AG09319 (cell line): ENCODE measurements around the gene CCDC137.

Experiments used
- DNase-seq: peaks from one replicate; pipeline ENCODE4 v3.0.0-alpha.2; 2010; ENCODE audit warnings: low read depth; ENCODE audit errors: extremely low read depth
- TF ChIP-seq, protein P1 (sequence below): IDR thresholded peaks from 2 replicates; pipeline ENCODE4 v1.5.1; 2011; ENCODE audit warnings: low read depth, mild to moderate bottlenecking, inconsistent platforms, low read length, moderate library complexity

The CCDC137 gene

DNA sequence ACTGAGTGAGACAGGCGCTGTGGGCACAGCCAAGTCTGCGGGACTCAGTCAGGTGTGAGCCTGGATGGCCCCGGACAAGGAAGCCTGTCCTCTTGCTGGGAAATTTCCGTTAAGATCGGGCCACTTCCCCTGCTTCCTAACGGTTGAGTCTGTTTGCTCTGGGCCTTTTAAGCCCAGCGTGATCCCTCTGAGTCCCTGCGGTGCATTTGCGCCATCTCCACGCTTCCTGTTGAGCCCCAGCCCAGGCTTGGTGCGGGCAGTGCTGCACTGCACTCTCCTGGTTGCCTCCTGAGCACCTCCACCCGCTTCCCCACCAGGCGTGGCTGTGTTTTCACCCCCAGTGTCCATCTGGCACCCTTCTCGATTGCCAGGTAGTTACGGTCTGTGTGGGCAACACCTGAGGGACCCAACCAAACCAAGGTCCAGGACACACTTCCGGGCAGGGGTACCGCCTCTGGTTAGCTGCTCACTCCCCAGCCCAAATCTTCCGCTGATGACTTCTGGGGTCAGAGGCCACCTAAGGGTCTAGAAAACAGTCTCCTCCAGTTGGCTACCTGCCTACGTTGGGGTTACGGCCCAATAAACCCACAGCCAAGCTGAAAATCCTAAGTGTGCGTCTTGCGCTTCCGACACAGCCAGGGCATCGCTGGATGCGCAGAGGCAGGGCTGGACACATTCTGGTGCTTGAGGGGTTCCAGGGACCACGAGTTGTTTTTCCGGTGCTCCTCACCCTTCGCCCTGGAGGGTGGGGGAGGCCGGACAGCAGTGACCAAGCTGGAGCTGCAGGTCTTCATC, 44.2 kb downstream of the CCDC137 start:
- DNase-seq, result no peak
- TF ChIP-seq, protein P1, sequence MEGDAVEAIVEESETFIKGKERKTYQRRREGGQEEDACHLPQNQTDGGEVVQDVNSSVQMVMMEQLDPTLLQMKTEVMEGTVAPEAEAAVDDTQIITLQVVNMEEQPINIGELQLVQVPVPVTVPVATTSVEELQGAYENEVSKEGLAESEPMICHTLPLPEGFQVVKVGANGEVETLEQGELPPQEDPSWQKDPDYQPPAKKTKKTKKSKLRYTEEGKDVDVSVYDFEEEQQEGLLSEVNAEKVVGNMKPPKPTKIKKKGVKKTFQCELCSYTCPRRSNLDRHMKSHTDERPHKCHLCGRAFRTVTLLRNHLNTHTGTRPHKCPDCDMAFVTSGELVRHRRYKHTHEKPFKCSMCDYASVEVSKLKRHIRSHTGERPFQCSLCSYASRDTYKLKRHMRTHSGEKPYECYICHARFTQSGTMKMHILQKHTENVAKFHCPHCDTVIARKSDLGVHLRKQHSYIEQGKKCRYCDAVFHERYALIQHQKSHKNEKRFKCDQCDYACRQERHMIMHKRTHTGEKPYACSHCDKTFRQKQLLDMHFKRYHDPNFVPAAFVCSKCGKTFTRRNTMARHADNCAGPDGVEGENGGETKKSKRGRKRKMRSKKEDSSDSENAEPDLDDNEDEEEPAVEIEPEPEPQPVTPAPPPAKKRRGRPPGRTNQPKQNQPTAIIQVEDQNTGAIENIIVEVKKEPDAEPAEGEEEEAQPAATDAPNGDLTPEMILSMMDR, result no peak

DNA sequence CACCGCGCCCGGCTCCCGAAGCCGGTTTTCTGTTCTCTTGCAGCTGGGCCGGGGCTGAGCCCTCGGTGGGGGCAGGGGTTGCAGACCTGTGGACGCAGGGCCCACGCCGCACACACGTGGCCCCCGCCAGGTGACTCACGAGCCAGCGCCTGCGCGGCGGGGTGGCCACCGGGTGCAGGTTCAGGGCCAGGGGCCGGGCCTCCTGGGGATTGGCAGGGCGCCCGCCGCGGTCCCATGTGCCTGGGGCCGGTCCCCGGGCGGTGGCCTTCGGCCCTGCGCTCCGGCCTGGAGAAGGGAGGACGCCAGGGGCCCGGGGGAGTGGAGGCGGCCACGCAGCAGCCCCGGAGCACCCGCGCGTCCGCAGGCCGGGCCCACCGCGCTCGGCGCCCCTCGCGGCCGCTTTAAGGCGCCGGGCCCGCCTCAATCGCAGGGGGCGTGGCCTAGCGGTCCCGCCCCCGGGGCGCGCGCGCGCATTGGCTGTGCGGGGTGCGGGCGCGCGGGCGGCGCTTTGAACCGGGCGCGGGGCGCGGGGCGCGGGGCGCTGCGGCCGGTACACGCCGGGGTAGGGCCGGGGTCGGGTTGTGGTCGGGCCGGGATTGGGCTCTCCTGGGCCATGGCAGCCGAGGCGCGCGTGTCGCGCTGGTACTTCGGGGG, 45.4 kb downstream of the CCDC137 start, which contains the start of gene SLC25A10:
Gene SLC25A10 (plus strand): TSS at position 471 of the 654 bp plus-strand sequence. CDS start 143 bp downstream, at position 614.
- TF ChIP-seq, protein P1, result no peak
- DNase-seq, result no peak

GRCh38 chr17:81712468-81713003, 46.0 kb downstream of the CCDC137 start:
- no peak for DNase-seq
- TF ChIP-seq, protein P1, result no peak; the same call in 1 of the 2 replicates

DNA sequence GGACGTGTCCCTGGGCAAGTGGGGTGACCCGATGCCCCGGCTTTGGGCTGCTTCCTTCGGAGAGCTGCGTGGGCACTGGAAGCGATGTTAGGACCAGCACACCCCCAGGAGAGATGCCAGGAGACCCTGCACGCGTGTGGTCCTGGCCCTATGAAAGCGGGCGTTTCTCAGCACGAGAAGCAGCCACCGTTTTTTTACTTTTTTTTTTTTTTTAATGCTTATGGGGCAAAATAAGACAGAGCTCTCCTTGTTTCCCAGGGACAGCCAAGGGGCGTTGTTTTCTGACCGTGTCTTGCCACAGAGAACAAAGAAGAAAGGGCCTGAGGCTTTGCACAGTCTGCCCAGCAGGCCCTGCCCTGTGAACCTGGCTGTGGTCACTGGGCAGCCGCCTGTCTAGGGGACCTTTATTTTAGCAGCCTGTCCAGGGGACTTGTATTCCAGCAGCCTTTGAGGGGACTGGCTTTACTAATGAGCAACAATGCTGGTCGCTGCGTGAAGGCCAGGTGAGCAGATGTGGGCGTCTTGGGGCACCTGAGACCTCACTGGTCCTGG, 46.5 kb downstream of the CCDC137 start:
- DNase-seq, result no peak
- TF ChIP-seq, protein P1, result no peak

- no peak for DNase-seq
- TF ChIP-seq, protein P1, result no peak
Measured at GRCh38 chr17:81713556-81714411, 47.2 kb downstream of the CCDC137 start.

- DNase-seq, result no peak
- TF ChIP-seq, protein P1, result no peak
Measured at GRCh38 chr17:81714412-81715106, 48.0 kb downstream of the CCDC137 start.
